GM18520 (cell line): ENCODE measurements around the gene ENKUR.
"Not testable (repeated sequence)": the region's sequence is repeated elsewhere in the genome, so short reads cannot be mapped to it uniquely, and the experiment has no call there.

Experiments used
- ATAC-seq: cut with Tn5 transposase; IDR thresholded peaks from one replicate; pipeline ENCODE4 v1.9.1; 2021; ENCODE audit not compliant: unreplicated experiment

ENKUR gene

DNA sequence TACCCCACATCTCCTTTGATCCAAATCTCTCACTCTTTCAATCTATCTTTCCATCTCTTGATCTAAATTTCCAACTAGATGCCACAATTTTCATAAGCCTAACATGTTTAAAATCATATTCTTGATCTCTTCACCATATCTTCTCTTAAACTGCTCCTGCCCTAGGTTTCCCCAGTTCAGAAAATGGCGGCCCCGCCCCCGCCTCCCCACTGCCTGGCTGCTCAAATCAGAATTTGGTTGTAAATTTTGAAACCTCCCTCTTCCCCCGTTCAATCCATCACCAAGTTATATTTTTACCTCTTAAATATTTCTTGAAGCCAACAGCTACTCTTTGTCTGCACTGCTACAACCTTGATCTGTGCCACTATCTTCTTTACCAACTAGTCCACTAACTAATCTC is 36.3 kb downstream of the ENKUR start:
- ATAC-seq = no peak

- no peak for ATAC-seq
Measured at GRCh38 chr10:24974976-24975375, 41.0 kb downstream of the ENKUR start.

DNA sequence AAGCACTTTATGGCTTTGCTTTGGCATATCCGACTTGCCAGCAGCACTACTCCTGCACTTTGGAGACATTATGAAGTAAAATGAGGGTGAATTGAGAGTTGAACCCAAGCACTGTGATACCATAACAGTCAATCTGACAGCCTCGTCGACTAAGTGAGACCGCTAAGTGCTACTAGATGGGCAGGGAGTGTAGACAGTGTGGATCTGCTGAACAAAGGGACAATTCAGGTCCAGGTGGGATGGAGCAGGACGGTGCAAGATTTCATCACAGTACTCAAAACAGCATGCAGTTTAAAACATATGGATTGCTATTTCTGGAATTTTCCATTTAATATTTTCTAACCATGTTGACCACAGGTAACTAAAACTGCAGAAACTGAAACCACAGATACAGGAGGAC is 42.8 kb downstream of the ENKUR start:
- no peak for ATAC-seq

DNA sequence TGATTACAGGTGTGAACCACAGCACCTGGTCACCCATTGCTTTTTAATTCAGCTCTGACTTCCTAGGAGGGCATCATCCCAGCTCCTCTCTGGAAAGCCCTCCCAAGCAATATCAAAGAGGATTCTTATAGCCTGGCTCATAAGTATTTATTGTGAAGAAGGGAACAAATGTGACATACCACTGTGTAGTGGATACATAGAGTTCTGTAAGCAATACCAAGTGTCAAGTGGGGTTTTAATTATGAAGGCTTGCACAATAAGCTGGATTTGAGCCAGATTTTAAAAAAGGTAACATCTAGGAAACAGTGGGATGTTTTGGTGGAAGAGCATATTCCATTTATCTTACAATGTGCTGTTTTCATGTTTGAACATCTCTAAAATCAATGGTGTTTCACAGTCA is 44.6 kb downstream of the ENKUR start:
- ATAC-seq = no peak

GRCh38 chr10:24969841-24970281 is 46.1 kb downstream of the ENKUR start:
- no peak for ATAC-seq

DNA sequence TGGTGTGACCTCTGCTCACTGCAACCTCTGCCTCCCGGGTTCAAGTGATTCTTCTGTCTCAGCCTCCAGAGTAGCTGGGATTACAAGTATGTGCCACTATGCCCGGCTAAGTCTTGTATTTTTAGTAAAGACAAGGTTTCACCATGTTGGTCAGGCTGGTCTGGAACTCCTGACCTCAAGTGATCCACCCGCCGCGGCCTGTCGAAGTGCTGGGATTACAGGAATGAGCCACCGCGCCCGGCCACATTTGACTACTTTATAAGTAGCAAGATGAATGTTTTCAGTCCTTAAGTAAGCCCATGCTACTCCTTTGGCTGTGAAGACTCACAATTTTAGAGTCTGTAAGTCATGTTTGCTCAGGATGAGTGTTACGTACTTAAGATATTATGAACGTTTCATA is 47.0 kb downstream of the ENKUR start:
- ATAC-seq = not testable (repeated sequence)

DNA sequence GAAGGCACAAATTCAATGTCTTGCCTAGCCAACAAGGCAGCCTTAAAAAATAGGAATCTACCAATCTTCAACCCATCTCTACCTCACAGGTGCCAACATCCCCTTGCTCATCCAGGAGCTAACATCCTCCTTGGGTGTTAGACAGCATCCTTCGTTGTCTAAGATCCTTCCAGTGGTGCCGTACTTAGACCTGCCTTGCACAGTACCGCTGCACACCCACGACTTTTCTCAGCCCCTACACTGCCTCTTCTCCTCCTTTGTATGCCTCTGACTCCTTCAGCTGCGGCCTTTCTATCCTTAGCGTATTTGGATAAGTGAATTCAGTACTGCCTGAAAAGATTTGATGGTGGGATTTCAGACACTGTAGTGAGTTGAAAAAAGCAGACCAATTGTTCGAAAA is 47.6 kb downstream of the ENKUR start:
- no peak for ATAC-seq

- no peak for ATAC-seq
Measured at GRCh38 chr10:24966962-24967481, 48.9 kb downstream of the ENKUR start.

- no peak for ATAC-seq
Measured at GRCh38 chr10:24965051-24965450, 50.9 kb downstream of the ENKUR start.

DNA sequence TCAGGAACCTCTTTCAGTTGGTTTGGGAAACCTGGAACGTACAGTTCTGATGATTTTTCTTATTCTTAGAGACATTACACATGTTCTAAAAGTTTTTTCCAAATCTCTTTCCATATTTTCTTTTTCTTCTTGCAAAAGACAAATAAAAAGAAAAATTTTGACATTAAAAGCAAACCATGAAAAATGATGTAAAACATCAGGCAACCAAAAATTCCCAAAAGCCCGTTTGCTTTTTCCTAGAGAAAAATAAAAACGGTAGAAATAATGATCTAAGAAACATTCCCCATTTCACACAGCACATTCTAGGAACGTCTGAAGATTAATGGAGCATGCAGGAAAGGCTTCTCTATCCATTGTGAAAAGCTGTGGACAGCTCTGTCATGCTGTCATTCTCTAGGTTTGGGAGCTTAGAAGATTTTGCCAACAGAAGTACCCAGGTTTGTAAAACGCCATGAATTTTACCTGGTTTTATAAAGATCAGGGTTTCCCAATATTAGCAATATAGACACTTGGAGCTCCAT is 52.4 kb downstream of the ENKUR start:
- no peak for ATAC-seq

DNA sequence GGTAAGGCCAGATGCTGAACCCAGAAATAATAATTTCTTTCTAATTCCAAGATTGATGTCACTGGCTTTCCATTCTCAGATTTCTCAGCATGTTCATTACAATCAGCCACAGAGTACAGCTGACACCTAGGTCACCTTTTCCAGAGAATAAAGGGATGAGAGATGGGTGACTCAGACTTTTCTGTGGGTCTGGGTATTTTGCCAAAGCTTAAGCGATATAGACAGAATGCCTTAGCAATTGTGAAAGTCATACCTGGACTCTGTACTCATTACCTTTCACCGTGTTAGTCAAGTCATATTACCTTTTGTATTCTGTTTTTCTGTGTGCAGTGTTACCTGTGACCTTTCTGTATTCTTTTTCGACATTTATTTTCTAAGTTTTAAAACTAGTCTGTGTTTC is 53.0 kb downstream of the ENKUR start:
- ATAC-seq = no peak

DNA sequence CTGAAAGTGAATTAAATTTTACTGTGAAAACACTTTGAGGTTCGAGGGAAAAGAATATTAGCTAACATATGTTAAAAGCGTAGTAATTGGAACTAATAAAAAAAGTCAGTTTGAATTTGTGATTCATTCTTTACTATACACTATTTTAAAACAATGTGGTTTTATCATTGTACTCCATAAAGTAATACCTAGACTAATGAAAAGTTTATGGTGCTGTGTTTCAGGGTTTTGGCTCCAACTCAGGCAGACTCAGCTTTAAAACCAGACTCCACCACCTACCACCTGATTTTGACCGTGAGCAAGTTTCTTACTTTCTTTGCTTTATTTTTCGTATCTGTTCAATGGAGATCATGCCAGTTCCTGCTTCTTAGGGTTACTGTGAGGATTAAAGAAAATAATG is 54.4 kb downstream of the ENKUR start:
- ATAC-seq = no peak

- ATAC-seq = no peak
Measured at GRCh38 chr10:24959382-24959730, 56.6 kb downstream of the ENKUR start.

GRCh38 chr10:24958721-24959381 is 57.1 kb downstream of the ENKUR start:
- ATAC-seq = no peak

DNA sequence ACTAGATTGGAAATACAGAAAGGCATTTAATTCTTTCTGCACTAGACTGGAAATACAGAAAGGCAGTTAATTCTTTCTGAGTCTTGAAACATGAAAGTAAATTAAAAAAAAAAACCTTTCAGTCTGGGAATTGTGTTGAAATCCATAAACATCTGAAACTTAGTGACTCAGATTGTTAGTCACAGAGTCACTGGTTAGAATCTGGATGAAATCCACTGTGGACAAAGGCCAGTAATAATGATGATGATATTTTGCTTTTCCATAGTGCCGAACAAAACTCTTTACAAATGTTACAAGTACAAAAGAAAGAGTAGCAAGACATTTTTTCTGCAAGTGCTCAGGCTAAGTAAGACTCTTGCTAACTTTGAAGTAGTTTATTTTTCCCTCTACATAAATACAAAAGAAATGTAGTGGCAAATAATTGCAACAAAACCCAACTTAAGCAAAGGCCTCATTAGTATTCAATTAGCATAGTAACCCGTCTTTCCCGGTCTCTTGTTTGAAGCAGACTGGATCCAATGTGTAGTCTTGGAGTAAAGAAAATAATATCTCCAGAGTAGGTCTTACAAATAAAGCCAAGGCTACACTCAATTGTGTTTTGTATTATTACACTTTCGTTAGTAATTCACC is 57.8 kb downstream of the ENKUR start:
- ATAC-seq = no peak

GRCh38 chr10:24957624-24958051 is 58.3 kb downstream of the ENKUR start:
- not testable (repeated sequence) for ATAC-seq

GRCh38 chr10:24953675-24954074 is 62.3 kb downstream of the ENKUR start:
- ATAC-seq = no peak

DNA sequence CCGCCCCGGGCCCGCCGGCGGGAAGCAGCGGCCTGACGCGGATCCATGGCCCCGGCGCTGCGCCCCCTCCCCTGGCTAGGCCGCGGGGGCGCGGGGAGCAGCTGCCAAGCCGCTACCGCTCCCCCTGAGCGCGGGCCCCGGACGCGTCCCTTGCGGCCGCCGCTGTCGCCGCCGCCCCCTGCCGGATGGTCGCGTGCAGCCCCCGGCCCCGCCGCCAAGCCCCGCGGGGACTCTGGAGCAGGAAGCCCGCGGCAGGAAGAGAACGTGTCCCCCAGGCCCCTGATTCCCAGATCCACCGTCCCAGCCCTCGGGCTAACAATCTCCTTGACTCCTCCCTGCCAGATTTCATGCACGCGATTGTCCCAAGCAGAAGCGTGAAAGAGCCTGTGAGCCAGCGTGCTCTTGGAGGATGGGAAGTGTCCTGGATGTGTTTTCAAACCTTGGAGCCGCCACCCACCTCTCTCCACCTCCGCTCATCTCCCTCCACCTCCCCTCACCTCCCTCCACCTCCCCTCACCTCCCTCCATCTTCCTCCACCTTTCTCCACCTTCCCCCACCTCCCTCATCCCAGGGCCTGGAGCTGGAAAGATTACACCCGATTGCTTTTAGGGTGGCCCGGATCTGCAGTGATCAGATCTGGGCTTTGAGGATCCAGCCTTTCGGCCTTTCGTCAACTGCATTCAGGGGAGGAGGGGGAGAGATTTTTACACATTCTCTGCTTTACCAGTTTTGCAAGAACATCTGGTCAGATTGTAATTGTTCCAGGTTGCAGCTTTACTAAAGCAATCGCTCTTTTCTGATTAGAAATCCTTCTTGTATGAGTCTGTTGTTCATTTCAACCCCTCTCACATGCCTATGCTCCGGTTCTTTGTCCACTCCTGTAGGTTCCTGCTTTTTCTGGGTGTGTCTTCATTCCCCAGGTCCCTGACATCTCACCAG is 63.0 kb downstream of the ENKUR start:
- no peak for ATAC-seq

- ATAC-seq = no peak
Measured at GRCh38 chr10:24952143-24952706, 63.7 kb downstream of the ENKUR start, which contains the start of gene PRTFDC1. TSS of gene PRTFDC1 (minus strand) at chr10:24952606. CDS start at chr10:24952575, 31 bp downstream.

DNA sequence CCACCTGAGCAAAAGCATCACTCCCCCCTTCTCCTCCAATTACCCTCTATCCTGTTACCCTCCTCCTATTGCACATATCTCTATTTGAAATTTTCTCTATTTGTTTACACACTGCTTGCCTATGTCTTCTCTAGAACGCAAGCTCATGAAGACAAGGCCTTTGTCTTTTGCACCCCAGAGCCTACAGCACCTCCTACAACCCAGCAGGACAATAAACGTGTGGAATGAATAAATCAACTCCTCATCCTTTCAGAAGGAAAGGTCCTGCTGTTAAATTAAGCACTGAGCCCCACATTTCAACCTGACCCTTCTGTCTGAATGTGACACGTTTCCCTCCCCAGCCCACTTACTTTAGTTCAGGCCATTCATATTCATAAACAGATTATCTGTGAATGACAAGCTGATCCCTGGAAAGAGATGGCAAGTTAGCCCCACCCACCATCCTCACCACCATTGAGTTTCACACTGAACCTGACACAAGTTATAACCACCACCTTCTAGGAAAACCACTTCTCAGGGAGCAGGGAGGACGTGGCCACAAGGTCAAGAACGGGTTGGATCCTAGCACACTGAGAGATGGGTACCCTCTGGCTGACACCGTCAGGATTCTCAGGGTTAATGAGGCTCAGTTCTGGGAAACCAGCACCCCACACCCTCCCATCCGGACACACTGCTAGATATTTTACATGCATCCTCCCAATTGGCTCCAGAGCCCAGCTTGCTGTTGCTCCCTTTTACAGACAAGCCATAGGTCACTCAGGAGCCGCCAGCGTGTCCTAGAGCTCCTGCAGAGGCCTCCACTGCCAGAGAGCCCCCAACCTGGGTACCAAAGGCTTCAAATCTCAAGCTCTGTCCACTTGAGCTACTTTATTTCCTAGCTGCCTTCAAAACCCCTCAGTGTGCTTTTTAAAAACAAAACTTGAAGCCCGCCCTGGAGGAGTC is 64.5 kb downstream of the ENKUR start:
- no peak for ATAC-seq
